ENCODE results near the gene GRK6.

GRCh38 chr5:177467436-177467835, 41.0 kb downstream of the GRK6 start:
- TF ChIP-seq ETS1 (IDR thresholded peaks at IDR 0.05) (no peak), EZH2 (IDR thresholded peaks at IDR 0.05; ENCODE audit: low read depth, unreplicated experiment) (no peak), POLR2AphosphoS5 (IDR thresholded peaks at IDR 0.05; ENCODE audit: low read depth) (no peak), JUNB (IDR thresholded peaks at IDR 0.05; ENCODE audit: unreplicated experiment) (no peak), REST (IDR thresholded peaks at IDR 0.05; ENCODE audit: unreplicated experiment) (no peak), CREB1 (CRISPR knock-in tag; IDR thresholded peaks at IDR 0.05; ENCODE audit: low read depth) (no peak), EZH2phosphoT487 (IDR thresholded peaks at IDR 0.05; ENCODE audit: unreplicated experiment) (no peak), ZNF114 (CRISPR knock-in tag; IDR thresholded peaks at IDR 0.05) (no peak)
- TF ChIP-seq, protein P1, sequence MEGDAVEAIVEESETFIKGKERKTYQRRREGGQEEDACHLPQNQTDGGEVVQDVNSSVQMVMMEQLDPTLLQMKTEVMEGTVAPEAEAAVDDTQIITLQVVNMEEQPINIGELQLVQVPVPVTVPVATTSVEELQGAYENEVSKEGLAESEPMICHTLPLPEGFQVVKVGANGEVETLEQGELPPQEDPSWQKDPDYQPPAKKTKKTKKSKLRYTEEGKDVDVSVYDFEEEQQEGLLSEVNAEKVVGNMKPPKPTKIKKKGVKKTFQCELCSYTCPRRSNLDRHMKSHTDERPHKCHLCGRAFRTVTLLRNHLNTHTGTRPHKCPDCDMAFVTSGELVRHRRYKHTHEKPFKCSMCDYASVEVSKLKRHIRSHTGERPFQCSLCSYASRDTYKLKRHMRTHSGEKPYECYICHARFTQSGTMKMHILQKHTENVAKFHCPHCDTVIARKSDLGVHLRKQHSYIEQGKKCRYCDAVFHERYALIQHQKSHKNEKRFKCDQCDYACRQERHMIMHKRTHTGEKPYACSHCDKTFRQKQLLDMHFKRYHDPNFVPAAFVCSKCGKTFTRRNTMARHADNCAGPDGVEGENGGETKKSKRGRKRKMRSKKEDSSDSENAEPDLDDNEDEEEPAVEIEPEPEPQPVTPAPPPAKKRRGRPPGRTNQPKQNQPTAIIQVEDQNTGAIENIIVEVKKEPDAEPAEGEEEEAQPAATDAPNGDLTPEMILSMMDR (conservative IDR thresholded peaks at IDR 0.05; ENCODE audit: low read depth in 2 of 2) = no peak

Data from GM23338 (cell line).